ENCODE data around the gene C4orf51. TPM values are rescaled to one million over a fixed set of nuclear protein-coding genes. Genes with fewer than 3 reads are reported as not detected.
A peak's percentile ranks its signal among the peaks of the same experiment; 100 is the strongest.
"Not testable (repeated sequence)": the region's sequence is repeated elsewhere in the genome, so short reads cannot be mapped to it uniquely, and the experiment has no call there.

C4orf51 gene
- total RNA-seq (2014; rRNA removed; shearing (Covaris generic)): not detected in 2 replicates

DNA sequence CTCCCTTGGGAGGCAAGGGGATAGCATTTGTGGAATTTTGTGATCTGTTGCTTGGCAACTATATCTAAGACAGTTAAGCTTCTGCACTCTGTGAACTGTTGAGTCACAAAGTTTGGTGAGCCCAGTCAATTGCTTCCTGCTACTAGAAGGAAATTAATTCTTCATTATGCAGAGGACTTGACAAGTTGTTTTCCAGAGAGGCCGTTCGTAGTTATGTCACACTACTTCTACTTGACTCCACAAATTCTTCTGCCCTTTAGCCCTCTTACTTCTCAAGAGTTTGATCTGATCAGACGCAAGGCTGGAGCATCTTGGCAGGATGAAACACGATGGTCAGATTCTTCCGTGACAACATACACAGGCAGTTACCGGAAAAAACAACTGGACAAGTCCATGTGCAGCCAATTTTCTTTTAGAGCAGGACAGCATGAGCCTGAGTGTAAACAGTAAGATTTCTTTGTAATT lies at the start of gene C4orf51:
Gene C4orf51 (plus strand): TSS at position 156 of the 465 bp plus-strand sequence. CDS start 58 bp downstream, at position 214.
- peak; percentile 46 for DNase-seq (ENCODE audit: low spot score)

GRCh38 chr4:145635117-145635516 lies 44.8 kb upstream of the C4orf51 start:
- DNase-seq (ENCODE audit: low spot score): no peak

DNA sequence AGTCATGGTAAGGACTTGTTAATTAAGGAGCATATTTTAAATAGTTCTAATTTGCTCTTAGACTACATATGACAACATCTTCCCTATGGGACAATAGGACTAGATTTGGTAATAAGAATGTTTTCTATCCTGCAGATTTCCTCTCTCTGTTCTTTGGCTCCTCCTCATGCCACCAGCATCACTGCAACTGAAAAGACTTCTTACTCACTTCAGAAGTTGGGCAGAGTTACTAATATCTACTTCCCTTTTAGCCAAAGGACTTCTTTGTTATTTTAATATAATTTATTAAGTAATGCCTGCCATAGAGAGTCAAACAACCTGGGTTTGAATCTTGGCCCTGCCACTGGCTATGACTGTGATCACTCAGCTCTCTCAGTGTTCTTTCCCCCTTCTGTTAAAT lies 44.3 kb upstream of the C4orf51 start:
- no peak for DNase-seq (ENCODE audit: low spot score)

- no peak for DNase-seq (ENCODE audit: low spot score)
These were observed 40.7 kb upstream of the C4orf51 start for GRCh38 chr4:145639186-145639698.

- not testable (repeated sequence) for DNase-seq (ENCODE audit: low spot score)
These were observed 39.7 kb upstream of the C4orf51 start for GRCh38 chr4:145640236-145640635.

DNA sequence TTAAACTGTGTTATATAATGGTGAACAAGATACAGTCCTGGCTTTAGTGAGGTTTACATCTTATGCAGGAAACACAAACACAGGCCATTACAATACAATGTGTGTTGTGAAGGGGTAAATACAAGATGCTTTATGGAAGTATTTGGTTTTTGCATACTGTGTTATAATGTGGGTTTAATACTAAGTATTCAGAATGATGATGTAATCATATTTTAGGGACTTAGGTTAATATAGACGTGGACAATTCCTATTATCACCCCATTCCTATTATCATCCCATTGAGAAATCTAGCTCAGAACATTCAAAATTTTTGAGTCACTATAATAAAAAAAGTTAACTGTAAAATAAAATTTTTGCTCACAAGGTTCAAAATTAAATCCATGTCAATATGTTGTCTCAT lies 36.7 kb upstream of the C4orf51 start:
- DNase-seq (ENCODE audit: low spot score): no peak

GRCh38 chr4:145644699-145645098 lies 35.2 kb upstream of the C4orf51 start:
- no peak for DNase-seq (ENCODE audit: low spot score)

GRCh38 chr4:145656156-145656555 lies 23.8 kb upstream of the C4orf51 start:
- DNase-seq (ENCODE audit: low spot score): no peak

GRCh38 chr4:145660064-145660463 lies 19.9 kb upstream of the C4orf51 start:
- no peak for DNase-seq (ENCODE audit: low spot score)

GRCh38 chr4:145663194-145663593 lies 16.8 kb upstream of the C4orf51 start:
- DNase-seq (ENCODE audit: low spot score): no peak

DNA sequence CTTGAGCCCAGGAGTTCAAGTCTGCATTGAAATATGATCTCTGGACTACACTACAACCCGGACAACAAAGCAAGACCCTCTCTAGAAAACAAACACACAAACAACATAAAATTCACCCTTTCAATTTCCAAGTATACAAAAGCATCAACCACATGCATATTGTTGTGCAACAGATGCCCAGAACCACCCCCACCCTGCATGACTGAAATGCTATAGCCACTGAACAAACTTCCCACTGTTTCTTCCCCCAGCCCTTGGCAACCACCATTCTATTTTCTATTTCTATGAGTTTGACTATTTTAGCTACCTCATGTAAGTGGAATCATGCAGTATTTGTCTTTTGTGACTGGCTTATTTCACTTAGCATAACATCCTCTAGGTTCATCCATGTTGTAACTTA lies 14.2 kb upstream of the C4orf51 start:
- DNase-seq (ENCODE audit: low spot score): no peak

DNA sequence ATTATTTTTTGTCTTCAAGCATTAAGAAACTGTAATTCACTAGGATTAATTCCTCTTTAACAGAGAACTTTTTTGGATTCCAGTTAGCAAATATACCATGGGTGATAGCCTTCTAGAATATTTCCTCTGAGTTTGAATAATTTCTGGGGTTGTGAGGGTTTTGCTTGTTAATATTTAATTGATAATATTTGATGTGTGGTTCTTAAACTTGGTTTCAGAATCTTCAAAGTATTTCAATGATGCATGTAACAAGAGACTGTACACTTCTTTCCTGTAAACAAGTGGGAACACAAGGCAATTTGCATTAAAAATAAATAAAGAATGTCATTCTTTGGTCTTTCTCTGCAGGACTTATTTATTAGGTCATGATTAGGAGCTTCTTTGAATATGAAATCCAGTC lies 9.5 kb upstream of the C4orf51 start:
- no peak for DNase-seq (ENCODE audit: low spot score)

GRCh38 chr4:145679520-145679919 lies 426 bp upstream of the C4orf51 start:
- DNase-seq (ENCODE audit: low spot score): peak; percentile 74

DNA sequence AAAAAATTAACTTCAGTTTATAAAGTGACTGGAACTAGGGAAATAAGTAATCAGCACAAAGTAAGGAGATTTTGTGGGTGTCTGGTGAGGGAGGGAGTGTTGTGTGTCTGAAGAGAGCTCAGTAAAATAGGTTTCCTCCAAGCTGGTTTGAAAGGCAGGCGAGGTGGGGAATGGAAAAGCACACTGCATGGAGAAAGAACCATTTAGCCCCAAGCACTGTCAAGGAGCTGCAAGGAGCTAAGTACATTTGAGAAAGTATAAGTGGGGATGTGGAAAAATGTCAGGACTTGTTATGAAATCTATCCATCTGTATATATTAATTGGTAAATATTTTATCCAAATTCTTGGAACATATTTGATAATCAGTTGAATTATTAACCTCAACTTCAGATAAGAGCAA lies 956 bp downstream of the C4orf51 start:
- DNase-seq (ENCODE audit: low spot score): no peak

- DNase-seq (ENCODE audit: low spot score): no peak
These were observed 1.6 kb downstream of the C4orf51 start for GRCh38 chr4:145681518-145681917.

DNA sequence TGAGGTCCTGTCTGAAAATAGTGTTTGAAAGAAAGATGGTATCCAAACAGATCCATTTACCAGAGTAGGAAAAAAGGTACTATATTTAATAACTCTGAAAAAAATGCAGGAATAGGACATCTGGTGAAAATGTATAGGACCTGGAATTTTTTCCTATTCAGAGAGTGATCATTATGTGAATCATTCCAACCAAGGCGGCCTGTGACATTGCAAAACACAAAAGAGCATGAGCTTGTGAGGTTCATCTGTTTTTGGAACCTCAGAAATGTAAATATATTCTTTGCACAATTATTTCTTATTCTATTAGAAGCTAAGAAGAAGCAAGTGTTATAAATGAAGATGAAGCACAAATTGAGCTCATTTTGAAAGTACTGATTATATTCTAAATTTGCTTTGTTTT lies 2.0 kb downstream of the C4orf51 start:
- no peak for DNase-seq (ENCODE audit: low spot score)

GRCh38 chr4:145686991-145687390 lies 7.0 kb downstream of the C4orf51 start:
- DNase-seq (ENCODE audit: low spot score): no peak

- DNase-seq (ENCODE audit: low spot score): no peak
These were observed 10.7 kb downstream of the C4orf51 start for GRCh38 chr4:145690610-145691009.

DNA sequence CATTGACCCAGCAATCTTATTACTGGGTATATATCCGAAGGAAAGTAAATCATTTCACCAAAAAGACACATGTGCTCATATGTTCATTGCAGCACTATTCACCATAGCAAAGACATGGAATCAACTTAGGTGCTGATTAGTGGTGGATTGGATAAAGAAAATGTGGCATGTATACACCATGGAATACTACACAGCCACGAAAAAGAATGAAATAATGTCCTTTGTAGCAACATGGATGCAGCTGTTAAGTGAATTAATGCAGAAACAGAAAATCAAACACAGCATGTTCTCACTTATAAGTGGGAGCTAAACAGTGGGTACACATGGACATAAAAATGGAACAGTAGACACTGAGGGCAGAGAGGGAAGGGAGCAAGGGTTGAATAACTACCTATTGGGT lies 11.5 kb downstream of the C4orf51 start:
- not testable (repeated sequence) for DNase-seq (ENCODE audit: low spot score)

DNA sequence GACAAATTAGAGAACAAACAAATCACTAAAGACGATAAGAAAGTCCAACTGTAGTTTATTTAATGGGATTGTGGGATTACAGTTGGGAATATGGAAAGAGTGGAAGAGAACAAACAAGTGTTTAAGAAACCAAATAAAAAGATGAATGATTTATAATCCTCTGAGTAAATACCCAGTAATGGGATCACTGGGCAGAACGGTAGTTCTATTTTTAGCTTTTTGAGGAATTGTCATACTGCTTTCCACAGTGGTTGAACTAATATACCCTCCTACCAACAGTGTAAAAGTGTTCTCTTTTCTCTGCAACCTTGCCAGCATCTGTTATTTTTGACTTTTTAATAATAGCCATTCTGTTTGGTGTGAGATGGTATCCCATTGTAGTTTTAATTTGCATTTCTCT lies 15.0 kb downstream of the C4orf51 start:
- peak; percentile 25 for DNase-seq (ENCODE audit: low spot score)

DNA sequence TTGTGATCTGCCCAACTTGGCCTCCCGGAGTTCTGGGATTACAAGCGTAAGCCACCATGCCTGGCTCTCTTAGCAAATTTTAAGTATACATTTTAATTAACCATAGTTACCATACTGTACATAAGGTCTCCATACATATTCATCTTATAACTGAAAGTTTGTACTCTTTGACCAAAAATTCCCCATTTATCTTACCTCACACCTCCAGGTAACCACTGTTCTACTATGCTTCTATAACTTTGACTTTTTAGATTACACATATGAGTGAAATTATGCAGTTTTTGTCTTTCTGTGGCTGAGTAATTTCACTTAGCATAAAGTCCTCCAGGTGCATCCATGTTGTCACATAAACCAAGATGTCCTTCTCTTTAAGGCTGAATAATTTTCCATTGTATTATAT lies 17.4 kb downstream of the C4orf51 start:
- no peak for DNase-seq (ENCODE audit: low spot score)

- no peak for DNase-seq (ENCODE audit: low spot score)
These were observed 18.6 kb downstream of the C4orf51 start for GRCh38 chr4:145698507-145698906.

DNA sequence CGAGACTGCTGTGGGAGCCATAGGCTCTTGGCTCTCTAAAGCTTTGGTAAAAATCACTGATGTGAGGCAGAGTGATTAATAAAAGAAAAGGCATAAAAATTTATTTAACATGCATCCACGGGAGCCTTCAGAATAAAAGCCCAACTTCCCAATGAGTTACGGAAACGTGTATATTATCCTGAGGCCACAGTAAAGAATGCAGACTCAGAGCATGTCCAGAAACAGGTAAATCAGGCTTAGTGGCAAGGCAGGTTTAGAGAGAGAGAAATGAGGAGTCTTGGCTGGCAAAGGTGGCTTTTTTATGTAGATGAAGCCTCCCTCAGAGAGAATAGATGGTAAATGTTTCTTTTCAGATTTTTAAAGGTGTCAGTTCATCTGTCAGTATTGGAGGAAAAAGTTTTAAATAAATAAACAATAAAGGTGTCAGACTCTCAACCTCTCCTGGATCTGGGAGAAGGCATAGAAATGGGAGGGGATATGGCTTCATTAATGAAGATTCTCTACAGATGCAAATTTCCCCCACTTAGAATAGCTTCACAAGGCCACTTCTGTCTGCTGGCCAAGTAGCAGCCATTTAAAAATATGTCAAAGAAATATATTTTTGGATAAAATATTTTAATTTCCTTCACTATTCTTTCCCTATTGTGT lies 24.0 kb downstream of the C4orf51 start:
- DNase-seq (ENCODE audit: low spot score): no peak

GRCh38 chr4:145709336-145709735 lies 29.4 kb downstream of the C4orf51 start:
- DNase-seq (ENCODE audit: low spot score): no peak

Data from A172 (cell line).